HEK293 (cell line): ENCODE results near the gene DPEP2.

Experiments used
- CTCF ChIA-PET: fragments of 350-600 bp; formaldehyde crosslinking; extraction: SDS; loops from one replicate; lab custom pipeline; 2021; ENCODE audit warnings: antibody characterized with exemption; lab: Yijun Ruan, JAX
- POLR2A ChIA-PET: fragments of 300-600 bp; formaldehyde crosslinking; extraction: SDS; loops from one replicate; lab custom pipeline; 2020; ENCODE audit warnings: antibody characterized with exemption, inconsistent platforms; lab: Yijun Ruan, JAX
- H3K27ac ChIP-seq: fragments of 200-500 bp; sonication (Bioruptor generic); 2 replicates; pipeline ENCODE4 v1.5.1; 2014; ENCODE audit warnings: low read depth, low read length, control low read depth, inconsistent platforms; ENCODE audit errors: extremely low read depth
- H3K36me3 ChIP-seq, 2 experiments: fragments of 200-500 bp in 1 of 2; sonication (Bioruptor generic) in 1 of 2; 1 replicate in 1 of 2; 2 replicates in 1 of 2; pipeline ENCODE4 v1.5.1; 2014 to 2017; ENCODE audit warnings: inconsistent platforms in 2 of 2, low read length in 2 of 2; ENCODE audit not compliant: control insufficient read depth in 2 of 2, insufficient read depth in 1 of 2
- H3K4me1 ChIP-seq: fragments of 200-500 bp; sonication (Bioruptor generic); 2 replicates; pipeline ENCODE4 v1.5.1; 2014; ENCODE audit warnings: mild to moderate bottlenecking, low read length, inconsistent platforms; ENCODE audit not compliant: control insufficient read depth, insufficient read depth
- H3K4me3 ChIP-seq: 2 replicates; pipeline ENCODE4 v1.5.1; 2011; ENCODE audit warnings: low read depth, mild to moderate bottlenecking, control low read depth, low read length, moderate library complexity
- H3K9me3 ChIP-seq: fragments of 200-500 bp; sonication (Bioruptor generic); 2 replicates; pipeline ENCODE4 v1.5.1; 2014; ENCODE audit warnings: low read depth, low read length, inconsistent platforms; ENCODE audit not compliant: control insufficient read depth, insufficient read depth
- KLF9 ChIP-seq: fragments of 450-650 bp; formaldehyde crosslinking; IDR thresholded peaks from 2 replicates; pipeline ENCODE4 v1.5.1; 2016; ENCODE audit warnings: missing biosample characterization, missing genetic modification characterization, low read depth
- PRDM4 ChIP-seq: fragments of 450-650 bp; formaldehyde crosslinking; IDR thresholded peaks from 2 replicates; pipeline ENCODE4 v1.5.1; 2017; ENCODE audit warnings: missing biosample characterization, missing genetic modification characterization
- SCRT2 ChIP-seq: fragments of 450-650 bp; formaldehyde crosslinking; IDR thresholded peaks from 2 replicates; pipeline ENCODE4 v1.5.1; 2016; ENCODE audit warnings: missing biosample characterization, missing genetic modification characterization
- ZBTB17 ChIP-seq: fragments of 450-650 bp; formaldehyde crosslinking; IDR thresholded peaks from 2 replicates; pipeline ENCODE4 v1.5.1; 2016; ENCODE audit warnings: missing biosample characterization, missing genetic modification characterization
- ZBTB8A ChIP-seq: fragments of 450-650 bp; formaldehyde crosslinking; IDR thresholded peaks from 2 replicates; pipeline ENCODE4 v1.5.1; 2016; ENCODE audit warnings: missing biosample characterization, missing genetic modification characterization
- ZFP41 ChIP-seq: fragments of 450-650 bp; formaldehyde crosslinking; IDR thresholded peaks from 2 replicates; pipeline ENCODE4 v1.5.1; 2016; ENCODE audit warnings: missing biosample characterization, missing genetic modification characterization, borderline replicate concordance
- ZNF121 ChIP-seq: fragments of 450-650 bp; formaldehyde crosslinking; IDR thresholded peaks from 2 replicates; pipeline ENCODE4 v1.5.1; 2016; ENCODE audit warnings: missing biosample characterization, missing genetic modification characterization
- ZNF140 ChIP-seq: fragments of 450-650 bp; formaldehyde crosslinking; IDR thresholded peaks from 2 replicates; pipeline ENCODE4 v1.5.1; 2016; ENCODE audit warnings: missing biosample characterization, missing genetic modification characterization
- ZNF280C ChIP-seq: fragments of 450-650 bp; formaldehyde crosslinking; IDR thresholded peaks from 2 replicates; pipeline ENCODE4 v1.5.1; 2016; ENCODE audit warnings: missing biosample characterization, missing genetic modification characterization
- ZNF518A ChIP-seq: fragments of 450-650 bp; formaldehyde crosslinking; conservative IDR thresholded peaks from 2 replicates; pipeline ENCODE4 v1.5.1; 2016; ENCODE audit warnings: low read depth, missing biosample characterization, missing genetic modification characterization
- ZNF560 ChIP-seq: fragments of 450-650 bp; formaldehyde crosslinking; IDR thresholded peaks from 2 replicates; pipeline ENCODE4 v1.5.1; 2017; ENCODE audit warnings: missing biosample characterization, missing genetic modification characterization, borderline replicate concordance
- ZNF580 ChIP-seq: fragments of 450-650 bp; formaldehyde crosslinking; IDR thresholded peaks from 2 replicates; pipeline ENCODE4 v1.5.1; 2016; ENCODE audit warnings: missing biosample characterization, missing genetic modification characterization
- ZNF677 ChIP-seq: fragments of 450-650 bp; IDR thresholded peaks from 2 replicates; pipeline ENCODE4 v1.5.0; 2018; ENCODE audit warnings: missing biosample characterization, mild to moderate bottlenecking, missing genetic modification characterization, moderate library complexity
- ZNF768 ChIP-seq: fragments of 450-650 bp; formaldehyde crosslinking; IDR thresholded peaks from 2 replicates; pipeline ENCODE4 v1.5.1; 2018; ENCODE audit warnings: missing biosample characterization, mild to moderate bottlenecking, missing genetic modification characterization

Gene DPEP2

GRCh38 chr16:67989322-67990017, 9.8 kb downstream of the DPEP2 start:
- Histone ChIP-seq H3K27ac (no peak overlapping the region), H3K4me1 (no peaks in the 10 kb centered on the region), H3K36me3 (no peaks in the 10 kb centered on the region), H3K9me3 (no peaks in the 10 kb centered on the region)
- POLR2A ChIA-PET: no interaction called here
- no peak for TF ChIP-seq ZBTB17 (tag by site-specific recombination)
- TF ChIP-seq ZNF768 (tag by site-specific recombination): no peak
- TF ChIP-seq, all 188 proteins: peak for 0
- CTCF ChIA-PET: interaction anchor here (0.5 to 1.2 kb wide), 5 partner anchors 14 to 1626 kb away, joined by 3 to 6 read pairs (median 4); partner anchors contain the start of gene DUS2
- no peak overlapping the region for H3K4me3 ChIP-seq

- CTCF ChIA-PET: interaction anchor here (1.0 to 1.2 kb wide), 3 partner anchors 15 to 52 kb away, joined by 3 to 6 read pairs (median 6); partner anchors contain the start of gene DUS2
- H3K27ac ChIP-seq: no peak overlapping the region
- no peaks in the 10 kb centered on the region for H3K36me3 ChIP-seq
- no peaks in the 10 kb centered on the region for H3K4me1 ChIP-seq
- TF ChIP-seq ZNF140 (tag by site-specific recombination): no peak
- TF ChIP-seq ZNF121 (tag by site-specific recombination): peak; percentile 69; the same call in 1 of the 2 replicates
- TF ChIP-seq, all 188 proteins: peak for 1
- Histone ChIP-seq H3K9me3 (no peaks in the 10 kb centered on the region), H3K4me3 (no peak overlapping the region)
- POLR2A ChIA-PET: no interaction called here
Measured at GRCh38 chr16:67988675-67989074, 10.6 kb downstream of the DPEP2 start.

GRCh38 chr16:67987460-67988160, 11.7 kb downstream of the DPEP2 start:
- TF ChIP-seq ZNF768 (tag by site-specific recombination): no peak
- TF ChIP-seq, all 188 proteins: peak for 0
- ChIA-PET CTCF (interaction anchor here (0.6 to 1.3 kb wide), 2 partner anchors 52 to 59 kb away, joined by 4 read pairs; no protein-coding TSS in a partner anchor), POLR2A (interaction anchor here (0.8 kb wide), 1 partner anchor 21 kb away, joined by 3 read pairs; no protein-coding TSS in a partner anchor)
- no peak overlapping the region for H3K4me3 ChIP-seq
- H3K4me1 ChIP-seq: no peaks in the 10 kb centered on the region
- no peak overlapping the region for H3K27ac ChIP-seq
- no peaks in the 10 kb centered on the region for H3K36me3 ChIP-seq
- H3K9me3 ChIP-seq: no peaks in the 10 kb centered on the region

GRCh38 chr16:67986949-67987348, 12.3 kb downstream of the DPEP2 start:
- ChIA-PET CTCF (interaction anchor here (1.3 kb wide), 1 partner anchor 58 kb away, joined by 4 read pairs; no protein-coding TSS in a partner anchor), POLR2A (interaction anchor here (0.8 kb wide), 1 partner anchor 20 kb away, joined by 3 read pairs; no protein-coding TSS in a partner anchor)
- Histone ChIP-seq H3K9me3 (no peaks in the 10 kb centered on the region), H3K4me1 (no peaks in the 10 kb centered on the region), H3K4me3 (no peak overlapping the region), H3K36me3 (no peaks in the 10 kb centered on the region), H3K27ac (no peak overlapping the region)
- no peak for TF ChIP-seq ZNF580 (tag by site-specific recombination)
- no peak for TF ChIP-seq SCRT2
- peak; percentile 70; the same call in 1 of the 2 replicates for TF ChIP-seq ZNF560 (tag by site-specific recombination)
- peak; percentile 84 for TF ChIP-seq ZNF518A (tag by site-specific recombination)
- no peak for TF ChIP-seq ZNF280C (tag by site-specific recombination)
- no peak for TF ChIP-seq KLF9
- peak; percentile 31; the same call in 1 of the 2 replicates for TF ChIP-seq PRDM4 (tag by site-specific recombination)
- no peak for TF ChIP-seq ZNF677 (tag by site-specific recombination)
- TF ChIP-seq ZFP41: no peak
- TF ChIP-seq ZBTB8A (tag by site-specific recombination): peak; percentile 59
